ENCODE results near the gene ABCG2.

- TF ChIP-seq POLR2A (IDR thresholded peaks at IDR 0.05) (no peak), POLR2AphosphoS5 (IDR thresholded peaks at IDR 0.05) (no peak)
- TF ChIP-seq, protein P1, sequence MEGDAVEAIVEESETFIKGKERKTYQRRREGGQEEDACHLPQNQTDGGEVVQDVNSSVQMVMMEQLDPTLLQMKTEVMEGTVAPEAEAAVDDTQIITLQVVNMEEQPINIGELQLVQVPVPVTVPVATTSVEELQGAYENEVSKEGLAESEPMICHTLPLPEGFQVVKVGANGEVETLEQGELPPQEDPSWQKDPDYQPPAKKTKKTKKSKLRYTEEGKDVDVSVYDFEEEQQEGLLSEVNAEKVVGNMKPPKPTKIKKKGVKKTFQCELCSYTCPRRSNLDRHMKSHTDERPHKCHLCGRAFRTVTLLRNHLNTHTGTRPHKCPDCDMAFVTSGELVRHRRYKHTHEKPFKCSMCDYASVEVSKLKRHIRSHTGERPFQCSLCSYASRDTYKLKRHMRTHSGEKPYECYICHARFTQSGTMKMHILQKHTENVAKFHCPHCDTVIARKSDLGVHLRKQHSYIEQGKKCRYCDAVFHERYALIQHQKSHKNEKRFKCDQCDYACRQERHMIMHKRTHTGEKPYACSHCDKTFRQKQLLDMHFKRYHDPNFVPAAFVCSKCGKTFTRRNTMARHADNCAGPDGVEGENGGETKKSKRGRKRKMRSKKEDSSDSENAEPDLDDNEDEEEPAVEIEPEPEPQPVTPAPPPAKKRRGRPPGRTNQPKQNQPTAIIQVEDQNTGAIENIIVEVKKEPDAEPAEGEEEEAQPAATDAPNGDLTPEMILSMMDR (IDR thresholded peaks at IDR 0.05) = no peak
These were observed 52.2 kb downstream of the ABCG2 start for GRCh38 chr4:88106205-88106604.

All from prostate gland (tissue), 2 donors.